GM19025 (cell line): ENCODE data around the gene ZNF326.
"Not testable (repeated sequence)": the region's sequence is repeated elsewhere in the genome, so short reads cannot be mapped to it uniquely, and the experiment has no call there.

Experiments used
- ATAC-seq: cut with Tn5 transposase; IDR thresholded peaks from one replicate; pipeline ENCODE4 v1.9.1; 2021; ENCODE audit warnings: mild to moderate bottlenecking, low read depth, moderate library complexity; ENCODE audit not compliant: unreplicated experiment

ZNF326 gene

GRCh38 chr1:89995598-89996449 is 914 bp downstream of the ZNF326 start:
- ATAC-seq: no peak

- ATAC-seq: no peak
Measured at GRCh38 chr1:89996450-89997110, 1.7 kb downstream of the ZNF326 start.

- not testable (repeated sequence) for ATAC-seq
Measured at GRCh38 chr1:89997152-89997551, 2.2 kb downstream of the ZNF326 start.

GRCh38 chr1:89998306-89998705 is 3.4 kb downstream of the ZNF326 start:
- ATAC-seq: no peak

GRCh38 chr1:89999208-89999607 is 4.3 kb downstream of the ZNF326 start:
- no peak for ATAC-seq

GRCh38 chr1:89999628-90000027 is 4.7 kb downstream of the ZNF326 start:
- ATAC-seq: no peak

- no peak for ATAC-seq
Measured at GRCh38 chr1:90000934-90001676, 6.2 kb downstream of the ZNF326 start.

- no peak for ATAC-seq
Measured at GRCh38 chr1:90007979-90008404, 13.1 kb downstream of the ZNF326 start.

- no peak for ATAC-seq
Measured at GRCh38 chr1:90012300-90012699, 17.4 kb downstream of the ZNF326 start.

GRCh38 chr1:90023691-90024090 is 28.8 kb downstream of the ZNF326 start:
- ATAC-seq: no peak

GRCh38 chr1:90027281-90027680 is 32.4 kb downstream of the ZNF326 start:
- no peak for ATAC-seq

GRCh38 chr1:90039652-90040051 is 44.7 kb downstream of the ZNF326 start:
- ATAC-seq: no peak

- ATAC-seq: no peak
Measured at GRCh38 chr1:90043586-90043985, 48.7 kb downstream of the ZNF326 start.

- ATAC-seq: no peak
Measured at GRCh38 chr1:90044346-90044745, 49.4 kb downstream of the ZNF326 start.

GRCh38 chr1:90045853-90046563 is 51.1 kb downstream of the ZNF326 start:
- ATAC-seq: no peak

- ATAC-seq: no peak
Measured at GRCh38 chr1:90046635-90047034, 51.7 kb downstream of the ZNF326 start.

GRCh38 chr1:90048043-90048442 is 53.1 kb downstream of the ZNF326 start:
- no peak for ATAC-seq

- ATAC-seq: not testable (repeated sequence)
Measured at GRCh38 chr1:90062700-90063643, 68.1 kb downstream of the ZNF326 start.

GRCh38 chr1:90064109-90064508 is 69.2 kb downstream of the ZNF326 start:
- ATAC-seq: not testable (repeated sequence)
